ENCODE measurements around the gene ALG5. TPM values are rescaled to one million over a fixed set of nuclear protein-coding genes. Genes with fewer than 3 reads are reported as not detected.

The ALG5 gene
- total RNA-seq, 1 donor from 2014 or later, result 29.2 TPM

- Mint-ChIP-seq H3K9me3 (ENCODE audit: low read depth) (no peaks in the 10 kb centered on the region), H3K27ac (peak overlapping the region; percentile 94), H3K36me3 (ENCODE audit: insufficient read depth) (no peaks in the 10 kb centered on the region), H3K27me3 (peaks cover 15% of the 10 kb centered on the region), H3K4me3 (ENCODE audit: low read depth) (peak overlapping the region; percentile 89), H3K4me1 (ENCODE audit: low read depth) (peaks cover 25% of the 10 kb centered on the region)
- no peak for DNase-seq (ENCODE audit: low spot score, unreplicated experiment)
- no peak for TF ChIP-seq CTCF (IDR thresholded peaks at IDR 0.05; ENCODE audit: unreplicated experiment)
These were observed 80.7 kb downstream of the ALG5 start for GRCh38 chr13:36918246-36919131.

GRCh38 chr13:36917311-36917710, 81.8 kb downstream of the ALG5 start:
- Mint-ChIP-seq H3K27ac (no peak overlapping the region), H3K4me3 (ENCODE audit: low read depth) (no peak overlapping the region), H3K27me3 (peaks cover 15% of the 10 kb centered on the region), H3K9me3 (ENCODE audit: low read depth) (no peaks in the 10 kb centered on the region), H3K36me3 (ENCODE audit: insufficient read depth) (no peaks in the 10 kb centered on the region), H3K4me1 (ENCODE audit: low read depth) (peaks cover 30% of the 10 kb centered on the region)
- DNase-seq (ENCODE audit: low spot score, unreplicated experiment), result no peak
- TF ChIP-seq CTCF (IDR thresholded peaks at IDR 0.05; ENCODE audit: unreplicated experiment), result no peak

GRCh38 chr13:36915896-36916640, 83.1 kb downstream of the ALG5 start:
- no peaks in the 10 kb centered on the region for H3K36me3 Mint-ChIP-seq (ENCODE audit: insufficient read depth)
- H3K4me3 Mint-ChIP-seq (ENCODE audit: low read depth), result no peak overlapping the region
- no peak for TF ChIP-seq CTCF (IDR thresholded peaks at IDR 0.05; ENCODE audit: unreplicated experiment)
- DNase-seq (ENCODE audit: low spot score, unreplicated experiment), result no peak
- H3K9me3 Mint-ChIP-seq (ENCODE audit: low read depth), result no peaks in the 10 kb centered on the region
- H3K4me1 Mint-ChIP-seq (ENCODE audit: low read depth), result peaks cover 25% of the 10 kb centered on the region
- H3K27me3 Mint-ChIP-seq, result peaks cover 13% of the 10 kb centered on the region
- no peak overlapping the region for H3K27ac Mint-ChIP-seq

- Mint-ChIP-seq H3K27ac (no peak overlapping the region), H3K4me1 (ENCODE audit: low read depth) (peaks cover 21% of the 10 kb centered on the region), H3K27me3 (peaks cover 13% of the 10 kb centered on the region), H3K4me3 (ENCODE audit: low read depth) (no peak overlapping the region), H3K9me3 (ENCODE audit: low read depth) (no peaks in the 10 kb centered on the region), H3K36me3 (ENCODE audit: insufficient read depth) (no peaks in the 10 kb centered on the region)
- no peak for TF ChIP-seq CTCF (IDR thresholded peaks at IDR 0.05; ENCODE audit: unreplicated experiment)
- DNase-seq (ENCODE audit: low spot score, unreplicated experiment), result no peak
These were observed 84.0 kb downstream of the ALG5 start for GRCh38 chr13:36915106-36915505.

GRCh38 chr13:36914648-36915047, 84.5 kb downstream of the ALG5 start:
- H3K36me3 Mint-ChIP-seq (ENCODE audit: insufficient read depth), result no peaks in the 10 kb centered on the region
- no peak for TF ChIP-seq CTCF (IDR thresholded peaks at IDR 0.05; ENCODE audit: unreplicated experiment)
- no peak overlapping the region for H3K27ac Mint-ChIP-seq
- H3K27me3 Mint-ChIP-seq, result peaks cover 13% of the 10 kb centered on the region
- H3K4me1 Mint-ChIP-seq (ENCODE audit: low read depth), result peaks cover 21% of the 10 kb centered on the region
- H3K9me3 Mint-ChIP-seq (ENCODE audit: low read depth), result no peaks in the 10 kb centered on the region
- no peak overlapping the region for H3K4me3 Mint-ChIP-seq (ENCODE audit: low read depth)
- DNase-seq (ENCODE audit: low spot score, unreplicated experiment), result no peak

Data from progenitor cell of endocrine pancreas (in vitro differentiated cells).